H9 (cell line): ENCODE results near the gene AHI1. TPM values are rescaled to one million over a fixed set of nuclear protein-coding genes. Genes with fewer than 3 reads are reported as not detected.

ENCODE experiments used
- DNase-seq: peaks from one replicate; pipeline ENCODE4 v3.0.0-alpha.2; 2017
- H2AFZ ChIP-seq: one replicate; pipeline ENCODE4 v1.6.1; 2013; ENCODE audit warnings: mild to moderate bottlenecking, low read length, control low read depth, moderate library complexity
- H2AK5ac ChIP-seq: 2 replicates; pipeline ENCODE4 v1.6.1; 2013; ENCODE audit warnings: low read length, control low read depth, mixed read lengths; ENCODE audit not compliant: insufficient read length
- H2BK120ac ChIP-seq: one replicate; pipeline ENCODE4 v1.6.1; 2013; ENCODE audit warnings: low read depth, mild to moderate bottlenecking, low read length, control low read depth, inconsistent platforms; ENCODE audit not compliant: poor library complexity, severe bottlenecking
- H2BK12ac ChIP-seq: 2 replicates; pipeline ENCODE4 v1.6.1; 2013; ENCODE audit warnings: low read length, control low read depth, mixed read lengths, low read depth; ENCODE audit not compliant: insufficient read length
- H2BK15ac ChIP-seq: 2 replicates; pipeline ENCODE4 v1.6.1; 2013; ENCODE audit warnings: low read depth, low read length, control low read depth
- H2BK20ac ChIP-seq: one replicate; pipeline ENCODE4 v1.6.1; 2013; ENCODE audit warnings: low read depth, mild to moderate bottlenecking, low read length, control low read depth, inconsistent platforms; ENCODE audit not compliant: poor library complexity, severe bottlenecking
- H2BK5ac ChIP-seq: 2 replicates; pipeline ENCODE4 v1.6.1; 2013; ENCODE audit warnings: low read length, control low read depth, mixed read lengths; ENCODE audit not compliant: insufficient read length
- H3K14ac ChIP-seq: 2 replicates; pipeline ENCODE4 v1.6.1; 2013; ENCODE audit warnings: low read length, control low read depth; ENCODE audit not compliant: insufficient read depth
- H3K18ac ChIP-seq: 2 replicates; pipeline ENCODE4 v1.6.1; 2013; ENCODE audit warnings: low read depth, mild to moderate bottlenecking, mixed read lengths, low read length, control low read depth; ENCODE audit not compliant: insufficient read length
- H3K23ac ChIP-seq: 2 replicates; pipeline ENCODE4 v1.6.1; 2013; ENCODE audit warnings: low read length, control low read depth, mixed read lengths, low read depth; ENCODE audit not compliant: insufficient read length
- H3K23me2 ChIP-seq: 2 replicates; pipeline ENCODE4 v1.6.1; 2013; ENCODE audit warnings: low read depth, mild to moderate bottlenecking, mixed read lengths, low read length, control low read depth; ENCODE audit not compliant: insufficient read length, poor library complexity, severe bottlenecking
- H3K27ac ChIP-seq: 2 replicates; pipeline ENCODE4 v1.5.1; 2013; ENCODE audit warnings: low read length, control low read depth, mixed read lengths, low read depth; ENCODE audit not compliant: insufficient read length
- H3K27me3 ChIP-seq: 2 replicates; pipeline ENCODE4 v1.6.1; 2013; ENCODE audit warnings: low read length, control low read depth, inconsistent platforms; ENCODE audit not compliant: insufficient read depth
- H3K4ac ChIP-seq: 2 replicates; pipeline ENCODE4 v1.6.1; 2013; ENCODE audit warnings: low read depth, mild to moderate bottlenecking, control low read depth, inconsistent platforms, low read length, moderate library complexity
- H3K4me1 ChIP-seq: 2 replicates; pipeline ENCODE4 v1.6.1; 2013; ENCODE audit warnings: low read length, control low read depth, inconsistent platforms; ENCODE audit not compliant: insufficient read depth
- H3K4me2 ChIP-seq: 2 replicates; pipeline ENCODE4 v1.6.1; 2013; ENCODE audit warnings: low read length, control low read depth, mixed read lengths; ENCODE audit not compliant: insufficient read length, insufficient read depth
- H3K56ac ChIP-seq: 2 replicates; pipeline ENCODE4 v1.6.1; 2013; ENCODE audit warnings: low read depth, mild to moderate bottlenecking, mixed read lengths, low read length, control low read depth; ENCODE audit not compliant: insufficient read length
- H3K79me1 ChIP-seq: 2 replicates; pipeline ENCODE4 v1.6.1; 2013; ENCODE audit warnings: low read depth, mild to moderate bottlenecking, moderate library complexity, low read length, control low read depth, inconsistent platforms; ENCODE audit not compliant: insufficient read depth, poor library complexity, severe bottlenecking
- H3K79me2 ChIP-seq: 2 replicates; pipeline ENCODE4 v1.6.1; 2013; ENCODE audit warnings: low read length, control low read depth, inconsistent platforms; ENCODE audit not compliant: insufficient read depth
- H3K9ac ChIP-seq: 2 replicates; pipeline ENCODE4 v1.6.1; 2013; ENCODE audit warnings: low read length, control low read depth, mixed read lengths; ENCODE audit not compliant: insufficient read length; ENCODE audit errors: extremely low read depth
- H3K9me3 ChIP-seq: one replicate; pipeline ENCODE4 v1.6.1; 2013; ENCODE audit warnings: low read depth, low read length, inconsistent platforms; ENCODE audit not compliant: control insufficient read depth
- H3T11ph ChIP-seq: one replicate; pipeline ENCODE4 v1.6.1; 2013; ENCODE audit warnings: mild to moderate bottlenecking, low read length, control low read depth, inconsistent platforms
- H4K20me1 ChIP-seq: one replicate; pipeline ENCODE4 v1.6.1; 2013; ENCODE audit not compliant: control insufficient read depth, insufficient read length, insufficient read depth
- H4K5ac ChIP-seq: 2 replicates; pipeline ENCODE4 v1.6.1; 2013; ENCODE audit warnings: low read depth, mild to moderate bottlenecking, mixed read lengths, low read length, control low read depth; ENCODE audit not compliant: insufficient read length
- H4K8ac ChIP-seq: replicated peaks from 2 replicates; pipeline ENCODE4 v1.6.1; 2013; ENCODE audit warnings: low read length, control low read depth, mixed read lengths, low read depth; ENCODE audit not compliant: insufficient read length
- H4K91ac ChIP-seq: 2 replicates; pipeline ENCODE4 v1.6.1; 2013; ENCODE audit warnings: low read depth, mild to moderate bottlenecking, moderate library complexity, mixed read lengths, low read length, control low read depth; ENCODE audit not compliant: insufficient read length
- H3K27ac Mint-ChIP-seq, 3 experiments: 2 replicates in 2 of 3; 3 replicates in 1 of 3; pipeline ENCODE4 v1.8.0; 2020 to 2021; ENCODE audit warnings: mixed read lengths in 3 of 3, mild to moderate bottlenecking in 1 of 3, moderate library complexity in 1 of 3
- H3K27me3 Mint-ChIP-seq: 2 replicates; pipeline ENCODE4 v1.8.0; 2021; ENCODE audit warnings: low read depth, mild to moderate bottlenecking, moderate library complexity, mixed read lengths
- H3K36me3 Mint-ChIP-seq, 3 experiments: 2 replicates in 2 of 3; 3 replicates in 1 of 3; pipeline ENCODE4 v1.8.0; 2020 to 2021; ENCODE audit warnings: low read depth in 3 of 3, mixed read lengths in 3 of 3; ENCODE audit not compliant: insufficient read depth in 1 of 3
- H3K4me1 Mint-ChIP-seq, 2 experiments: 2 replicates each; pipeline ENCODE4 v1.8.0; 2020; ENCODE audit warnings: mixed read lengths in 2 of 2
- H3K4me3 Mint-ChIP-seq, 2 experiments: 2 replicates in 1 of 2; 3 replicates in 1 of 2; pipeline ENCODE4 v1.8.0; 2020 to 2021; ENCODE audit warnings: mild to moderate bottlenecking in 2 of 2, mixed read lengths in 2 of 2, moderate library complexity in 1 of 2
- H3K9me3 Mint-ChIP-seq, 2 experiments: 2 replicates in 1 of 2; 3 replicates in 1 of 2; pipeline ENCODE4 v1.8.0; 2020; ENCODE audit warnings: mild to moderate bottlenecking in 2 of 2, mixed read lengths in 2 of 2, moderate library complexity in 1 of 2
- WGBS: extraction: QIAGEN DNeasy Blood & Tissue Kit; methylation state at CpG from one replicate; pipeline ENCODE4 v1.1.7; 2013; ENCODE audit warnings: missing lambda C conversion rate, low lambda C conversion rate, mixed read lengths; ENCODE audit not compliant: insufficient read length; ENCODE audit errors: extremely low coverage; 5-methylcytosine and 5-hydroxymethylcytosine counted together
- total RNA-seq: library from RNA; stranded (reverse); gene quantifications from 2 replicates; pipeline ENCODE4 v1.2.1, GENCODE V29; 2021
- TF ChIP-seq, protein P1 (sequence below): fragments of 200-600 bp; sonication (generic); conservative IDR thresholded peaks from 3 replicates; pipeline ENCODE4 v1.8.0; 2021; ENCODE audit warnings: antibody characterized with exemption, mild to moderate bottlenecking

The AHI1 gene
- total RNA-seq, 1 experiment from 2014 or later = 9.9 TPM

GRCh38 chr6:135325624-135326424 lies 171.7 kb downstream of the AHI1 start:
- H3K79me1 ChIP-seq = no peaks in the 10 kb centered on the region
- H2AFZ ChIP-seq = no peak overlapping the region
- H2BK5ac ChIP-seq = no peak overlapping the region
- H4K5ac ChIP-seq = no peak overlapping the region
- Mint-ChIP-seq H3K4me1 (peaks cover 12 to 13% of the 10 kb centered on the region in 2 experiments), H3K27me3 (no peaks in the 10 kb centered on the region), H3K27ac (no peak overlapping the region; a peak in 2 of 7 replicates), H3K4me3 (no peak overlapping the region), H3K9me3 (peaks cover 0 to 3% of the 10 kb centered on the region in 2 experiments; a peak in 1 of 5 replicates), H3K36me3 (no peaks in the 10 kb centered on the region; a peak in 2 of 7 replicates)
- no peak for DNase-seq
- H2BK20ac ChIP-seq = no peak overlapping the region
- no peak overlapping the region for H2BK15ac ChIP-seq
- H4K8ac ChIP-seq = no peak overlapping the region
- no peak overlapping the region for H3K23ac ChIP-seq
- H2AK5ac ChIP-seq = no peak overlapping the region
- no peaks in the 10 kb centered on the region for H3K27me3 ChIP-seq
- H3K79me2 ChIP-seq = no peaks in the 10 kb centered on the region
- H3K23me2 ChIP-seq = no peaks in the 10 kb centered on the region
- no CpG with 5 or more reads among the region's 4 CpGs for WGBS
- H3K4me1 ChIP-seq = peaks cover 3% of the 10 kb centered on the region; the same call in 1 of the 2 replicates
- TF ChIP-seq, protein P1, sequence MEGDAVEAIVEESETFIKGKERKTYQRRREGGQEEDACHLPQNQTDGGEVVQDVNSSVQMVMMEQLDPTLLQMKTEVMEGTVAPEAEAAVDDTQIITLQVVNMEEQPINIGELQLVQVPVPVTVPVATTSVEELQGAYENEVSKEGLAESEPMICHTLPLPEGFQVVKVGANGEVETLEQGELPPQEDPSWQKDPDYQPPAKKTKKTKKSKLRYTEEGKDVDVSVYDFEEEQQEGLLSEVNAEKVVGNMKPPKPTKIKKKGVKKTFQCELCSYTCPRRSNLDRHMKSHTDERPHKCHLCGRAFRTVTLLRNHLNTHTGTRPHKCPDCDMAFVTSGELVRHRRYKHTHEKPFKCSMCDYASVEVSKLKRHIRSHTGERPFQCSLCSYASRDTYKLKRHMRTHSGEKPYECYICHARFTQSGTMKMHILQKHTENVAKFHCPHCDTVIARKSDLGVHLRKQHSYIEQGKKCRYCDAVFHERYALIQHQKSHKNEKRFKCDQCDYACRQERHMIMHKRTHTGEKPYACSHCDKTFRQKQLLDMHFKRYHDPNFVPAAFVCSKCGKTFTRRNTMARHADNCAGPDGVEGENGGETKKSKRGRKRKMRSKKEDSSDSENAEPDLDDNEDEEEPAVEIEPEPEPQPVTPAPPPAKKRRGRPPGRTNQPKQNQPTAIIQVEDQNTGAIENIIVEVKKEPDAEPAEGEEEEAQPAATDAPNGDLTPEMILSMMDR = no peak
- H2BK12ac ChIP-seq = no peak overlapping the region
- no peak overlapping the region for H3K56ac ChIP-seq
- H3K18ac ChIP-seq = no peak overlapping the region
- no peaks in the 10 kb centered on the region for H3K9me3 ChIP-seq
- H3K27ac ChIP-seq = no peak overlapping the region
- H3K14ac ChIP-seq = no peak overlapping the region
- H3K4me2 ChIP-seq = no peak overlapping the region
- H2BK120ac ChIP-seq = no peak overlapping the region
- H3K9ac ChIP-seq = no peak overlapping the region
- no peak overlapping the region for H3K4ac ChIP-seq
- no peaks in the 10 kb centered on the region for H4K20me1 ChIP-seq
- no peak overlapping the region for H4K91ac ChIP-seq
- H3T11ph ChIP-seq = no peak overlapping the region
